Rectal smooth muscle tissue (tissue), 1 donor: ENCODE data around the gene MLIP.

Experiments used
- H3K27ac ChIP-seq: one replicate; pipeline ENCODE4 v1.7.0; 2013; ENCODE audit warnings: low read depth, low read length, inconsistent platforms
- H3K27me3 ChIP-seq: one replicate; pipeline ENCODE4 v1.7.0; 2013; ENCODE audit warnings: low read length; ENCODE audit not compliant: control insufficient read depth, insufficient read depth
- H3K36me3 ChIP-seq: one replicate; pipeline ENCODE4 v1.7.0; 2013; ENCODE audit warnings: low read length; ENCODE audit not compliant: control insufficient read depth, insufficient read depth
- H3K4me1 ChIP-seq: one replicate; pipeline ENCODE4 v1.7.0; 2013; ENCODE audit warnings: low read length; ENCODE audit not compliant: control insufficient read depth, insufficient read depth
- H3K4me3 ChIP-seq: one replicate; pipeline ENCODE4 v1.7.0; 2013; ENCODE audit warnings: low read length
- H3K9ac ChIP-seq: one replicate; pipeline ENCODE4 v1.7.0; 2013; ENCODE audit warnings: low read length

The MLIP gene

GRCh38 chr6:54100411-54101006 lies 10.7 kb upstream of the MLIP start:
- no peaks in the 10 kb centered on the region for H3K4me1 ChIP-seq
- H3K9ac ChIP-seq: no peak overlapping the region
- no peak overlapping the region for H3K4me3 ChIP-seq
- H3K36me3 ChIP-seq: no peaks in the 10 kb centered on the region
- H3K27me3 ChIP-seq: no peaks in the 10 kb centered on the region
- no peak overlapping the region for H3K27ac ChIP-seq

GRCh38 chr6:54102238-54102637 lies 9.0 kb upstream of the MLIP start:
- Histone ChIP-seq H3K4me3 (no peak overlapping the region), H3K27ac (no peak overlapping the region), H3K36me3 (no peaks in the 10 kb centered on the region), H3K27me3 (no peaks in the 10 kb centered on the region), H3K9ac (no peak overlapping the region), H3K4me1 (no peaks in the 10 kb centered on the region)

- Histone ChIP-seq H3K27me3 (no peaks in the 10 kb centered on the region), H3K27ac (no peak overlapping the region), H3K4me3 (no peak overlapping the region), H3K36me3 (no peaks in the 10 kb centered on the region), H3K9ac (no peak overlapping the region), H3K4me1 (no peaks in the 10 kb centered on the region)
Measured at GRCh38 chr6:54103497-54103896, 7.7 kb upstream of the MLIP start.

GRCh38 chr6:54106727-54107126 lies 4.5 kb upstream of the MLIP start:
- Histone ChIP-seq H3K4me3 (no peak overlapping the region), H3K9ac (no peak overlapping the region), H3K27me3 (no peaks in the 10 kb centered on the region), H3K27ac (no peak overlapping the region), H3K4me1 (no peaks in the 10 kb centered on the region), H3K36me3 (no peaks in the 10 kb centered on the region)

- Histone ChIP-seq H3K27me3 (no peaks in the 10 kb centered on the region), H3K4me1 (no peaks in the 10 kb centered on the region), H3K9ac (no peak overlapping the region), H3K27ac (no peak overlapping the region), H3K4me3 (no peak overlapping the region), H3K36me3 (no peaks in the 10 kb centered on the region)
Measured at GRCh38 chr6:54107470-54108090, 3.7 kb upstream of the MLIP start.

GRCh38 chr6:54108271-54108670 lies 3.0 kb upstream of the MLIP start:
- no peaks in the 10 kb centered on the region for H3K4me1 ChIP-seq
- H3K27me3 ChIP-seq: no peaks in the 10 kb centered on the region
- H3K4me3 ChIP-seq: no peak overlapping the region
- no peak overlapping the region for H3K27ac ChIP-seq
- H3K36me3 ChIP-seq: no peaks in the 10 kb centered on the region
- no peak overlapping the region for H3K9ac ChIP-seq

GRCh38 chr6:54109586-54109985 lies 1.7 kb upstream of the MLIP start:
- no peak overlapping the region for H3K4me3 ChIP-seq
- no peaks in the 10 kb centered on the region for H3K4me1 ChIP-seq
- no peaks in the 10 kb centered on the region for H3K36me3 ChIP-seq
- no peak overlapping the region for H3K27ac ChIP-seq
- H3K27me3 ChIP-seq: no peaks in the 10 kb centered on the region
- H3K9ac ChIP-seq: no peak overlapping the region

GRCh38 chr6:54112151-54112650 lies 958 bp downstream of the MLIP start:
- Histone ChIP-seq H3K4me1 (no peaks in the 10 kb centered on the region), H3K9ac (no peak overlapping the region), H3K36me3 (no peaks in the 10 kb centered on the region), H3K27me3 (no peaks in the 10 kb centered on the region), H3K27ac (no peak overlapping the region), H3K4me3 (no peak overlapping the region)

- H3K36me3 ChIP-seq: no peaks in the 10 kb centered on the region
- no peak overlapping the region for H3K9ac ChIP-seq
- H3K27ac ChIP-seq: no peak overlapping the region
- no peaks in the 10 kb centered on the region for H3K4me1 ChIP-seq
- H3K27me3 ChIP-seq: no peaks in the 10 kb centered on the region
- H3K4me3 ChIP-seq: no peak overlapping the region
Measured at GRCh38 chr6:54114991-54115390, 3.7 kb downstream of the MLIP start.

- Histone ChIP-seq H3K27ac (no peak overlapping the region), H3K4me3 (no peak overlapping the region), H3K4me1 (no peaks in the 10 kb centered on the region)
Measured at GRCh38 chr6:54115966-54116365, 4.7 kb downstream of the MLIP start.

GRCh38 chr6:54118117-54118516 lies 6.9 kb downstream of the MLIP start:
- H3K4me1 ChIP-seq: no peaks in the 10 kb centered on the region
- H3K9ac ChIP-seq: no peak overlapping the region
- H3K27me3 ChIP-seq: no peaks in the 10 kb centered on the region
- H3K36me3 ChIP-seq: no peaks in the 10 kb centered on the region
- H3K4me3 ChIP-seq: no peak overlapping the region
- no peak overlapping the region for H3K27ac ChIP-seq

More at GRCh38 chr6:54115966-54116365, 4.7 kb downstream of the MLIP start:
- Histone ChIP-seq H3K27me3 (no peaks in the 10 kb centered on the region), H3K36me3 (no peaks in the 10 kb centered on the region), H3K9ac (no peak overlapping the region)

GRCh38 chr6:54125493-54125892 lies 14.2 kb downstream of the MLIP start:
- H3K27ac ChIP-seq: no peak overlapping the region
- H3K36me3 ChIP-seq: no peaks in the 10 kb centered on the region
- no peak overlapping the region for H3K4me3 ChIP-seq
- no peak overlapping the region for H3K9ac ChIP-seq
- H3K4me1 ChIP-seq: no peaks in the 10 kb centered on the region
- no peaks in the 10 kb centered on the region for H3K27me3 ChIP-seq

GRCh38 chr6:54130179-54130578 lies 18.9 kb downstream of the MLIP start:
- no peaks in the 10 kb centered on the region for H3K36me3 ChIP-seq
- H3K27me3 ChIP-seq: no peaks in the 10 kb centered on the region
- no peak overlapping the region for H3K27ac ChIP-seq
- no peak overlapping the region for H3K9ac ChIP-seq
- no peaks in the 10 kb centered on the region for H3K4me1 ChIP-seq
- no peak overlapping the region for H3K4me3 ChIP-seq
